HEK293 (cell line): ENCODE data around the gene NAPSA.
A peak's percentile ranks its signal among the peaks of the same experiment; 100 is the strongest.

Source experiments
- CTCF ChIA-PET: fragments of 350-600 bp; formaldehyde crosslinking; extraction: SDS; loops from one replicate; lab custom pipeline; 2021; ENCODE audit warnings: antibody characterized with exemption; lab: Yijun Ruan, JAX
- POLR2A ChIA-PET: fragments of 300-600 bp; formaldehyde crosslinking; extraction: SDS; loops from one replicate; lab custom pipeline; 2020; ENCODE audit warnings: antibody characterized with exemption, inconsistent platforms; lab: Yijun Ruan, JAX
- H3K27ac ChIP-seq: fragments of 200-500 bp; sonication (Bioruptor generic); 2 replicates; pipeline ENCODE4 v1.5.1; 2014; ENCODE audit warnings: low read depth, low read length, control low read depth, inconsistent platforms; ENCODE audit errors: extremely low read depth
- H3K36me3 ChIP-seq, 2 experiments: fragments of 200-500 bp in 1 of 2; sonication (Bioruptor generic) in 1 of 2; 1 replicate in 1 of 2; 2 replicates in 1 of 2; pipeline ENCODE4 v1.5.1; 2014 to 2017; ENCODE audit warnings: inconsistent platforms in 2 of 2, low read length in 2 of 2; ENCODE audit not compliant: control insufficient read depth in 2 of 2, insufficient read depth in 1 of 2
- H3K4me1 ChIP-seq: fragments of 200-500 bp; sonication (Bioruptor generic); 2 replicates; pipeline ENCODE4 v1.5.1; 2014; ENCODE audit warnings: mild to moderate bottlenecking, low read length, inconsistent platforms; ENCODE audit not compliant: control insufficient read depth, insufficient read depth
- H3K4me3 ChIP-seq: 2 replicates; pipeline ENCODE4 v1.5.1; 2011; ENCODE audit warnings: low read depth, mild to moderate bottlenecking, control low read depth, low read length, moderate library complexity
- H3K9me3 ChIP-seq: fragments of 200-500 bp; sonication (Bioruptor generic); 2 replicates; pipeline ENCODE4 v1.5.1; 2014; ENCODE audit warnings: low read depth, low read length, inconsistent platforms; ENCODE audit not compliant: control insufficient read depth, insufficient read depth
- ATF2 ChIP-seq: fragments of 450-650 bp; formaldehyde crosslinking; IDR thresholded peaks from 2 replicates; pipeline ENCODE4 v1.5.1; 2016; ENCODE audit warnings: missing biosample characterization, missing genetic modification characterization, low read depth
- GLI2 ChIP-seq: fragments of 450-650 bp; formaldehyde crosslinking; IDR thresholded peaks from 2 replicates; pipeline ENCODE4; 2017; ENCODE audit warnings: missing biosample characterization, missing genetic modification characterization, low read depth, borderline replicate concordance
- GLIS2 ChIP-seq: fragments of 450-650 bp; formaldehyde crosslinking; IDR thresholded peaks from 2 replicates; pipeline ENCODE4 v1.5.1; 2016; ENCODE audit warnings: missing biosample characterization, missing genetic modification characterization
- PATZ1 ChIP-seq: fragments of 450-650 bp; formaldehyde crosslinking; IDR thresholded peaks from 2 replicates; pipeline ENCODE4 v1.5.1; 2016; ENCODE audit warnings: missing biosample characterization, missing genetic modification characterization
- PRDM10 ChIP-seq: fragments of 450-650 bp; formaldehyde crosslinking; IDR thresholded peaks from 2 replicates; pipeline ENCODE4 v1.5.1; 2016; ENCODE audit warnings: missing biosample characterization, missing genetic modification characterization
- SALL2 ChIP-seq: fragments of 450-650 bp; formaldehyde crosslinking; IDR thresholded peaks from 2 replicates; pipeline ENCODE4 v1.5.0; 2017; ENCODE audit warnings: missing biosample characterization, mild to moderate bottlenecking, missing genetic modification characterization, borderline replicate concordance
- SCRT2 ChIP-seq: fragments of 450-650 bp; formaldehyde crosslinking; IDR thresholded peaks from 2 replicates; pipeline ENCODE4 v1.5.1; 2016; ENCODE audit warnings: missing biosample characterization, missing genetic modification characterization
- SP2 ChIP-seq: fragments of 450-650 bp; formaldehyde crosslinking; IDR thresholded peaks from 2 replicates; pipeline ENCODE4 v1.5.1; 2016; ENCODE audit warnings: missing biosample characterization, missing genetic modification characterization
- YY1 ChIP-seq: fragments of 450-650 bp; formaldehyde crosslinking; IDR thresholded peaks from 2 replicates; pipeline ENCODE4 v1.5.1; 2018; ENCODE audit warnings: missing biosample characterization, missing genetic modification characterization
- ZBTB21 ChIP-seq: fragments of 450-650 bp; formaldehyde crosslinking; IDR thresholded peaks from 2 replicates; pipeline ENCODE4 v1.5.1; 2017; ENCODE audit warnings: missing biosample characterization, missing genetic modification characterization
- ZFHX2 ChIP-seq: fragments of 450-650 bp; formaldehyde crosslinking; conservative IDR thresholded peaks from 2 replicates; pipeline ENCODE4 v1.5.1; 2016; ENCODE audit warnings: missing biosample characterization, missing genetic modification characterization
- ZNF155 ChIP-seq: fragments of 450-650 bp; formaldehyde crosslinking; IDR thresholded peaks from 2 replicates; pipeline ENCODE4 v1.5.1; 2016; ENCODE audit warnings: missing biosample characterization, missing genetic modification characterization
- ZNF18 ChIP-seq: fragments of 450-650 bp; formaldehyde crosslinking; IDR thresholded peaks from 2 replicates; pipeline ENCODE4 v1.5.1; 2016; ENCODE audit warnings: missing biosample characterization, missing genetic modification characterization
- ZNF2 ChIP-seq: fragments of 450-650 bp; formaldehyde crosslinking; IDR thresholded peaks from 2 replicates; pipeline ENCODE4 v1.5.1; 2016; ENCODE audit warnings: missing biosample characterization, missing genetic modification characterization
- ZNF223 ChIP-seq: fragments of 450-650 bp; formaldehyde crosslinking; IDR thresholded peaks from 2 replicates; pipeline ENCODE4 v1.5.1; 2016; ENCODE audit warnings: missing biosample characterization, missing genetic modification characterization
- ZNF416 ChIP-seq: fragments of 450-650 bp; formaldehyde crosslinking; IDR thresholded peaks from 2 replicates; pipeline ENCODE4 v1.5.1; 2016; ENCODE audit warnings: missing biosample characterization, missing genetic modification characterization
- ZNF423 ChIP-seq: fragments of 450-650 bp; formaldehyde crosslinking; IDR thresholded peaks from 2 replicates; pipeline ENCODE4 v1.5.1; 2016; ENCODE audit warnings: missing biosample characterization, missing genetic modification characterization
- ZNF521 ChIP-seq: fragments of 450-650 bp; formaldehyde crosslinking; IDR thresholded peaks from 2 replicates; pipeline ENCODE4 v1.5.1; 2017; ENCODE audit warnings: missing biosample characterization, mild to moderate bottlenecking, missing genetic modification characterization
- ZNF561 ChIP-seq: fragments of 450-650 bp; IDR thresholded peaks from 2 replicates; pipeline ENCODE4 v1.5.1; 2018; ENCODE audit warnings: missing biosample characterization, missing genetic modification characterization, borderline replicate concordance
- ZNF629 ChIP-seq: fragments of 450-650 bp; formaldehyde crosslinking; IDR thresholded peaks from 2 replicates; pipeline ENCODE4 v1.5.1; 2017; ENCODE audit warnings: missing biosample characterization, missing genetic modification characterization
- ZNF654 ChIP-seq: fragments of 450-650 bp; formaldehyde crosslinking; IDR thresholded peaks from 2 replicates; pipeline ENCODE4 v1.5.1; 2016; ENCODE audit warnings: low read depth, missing biosample characterization, missing genetic modification characterization
- ZNF677 ChIP-seq: fragments of 450-650 bp; IDR thresholded peaks from 2 replicates; pipeline ENCODE4 v1.5.0; 2018; ENCODE audit warnings: missing biosample characterization, mild to moderate bottlenecking, missing genetic modification characterization, moderate library complexity
- ZNF777 ChIP-seq: fragments of 450-650 bp; formaldehyde crosslinking; IDR thresholded peaks from 2 replicates; pipeline ENCODE4 v1.5.1; 2017; ENCODE audit warnings: missing biosample characterization, missing genetic modification characterization, borderline replicate concordance
- ZSCAN4 ChIP-seq: fragments of 450-650 bp; formaldehyde crosslinking; IDR thresholded peaks from 2 replicates; pipeline ENCODE4 v1.5.1; 2017; ENCODE audit warnings: missing biosample characterization, missing genetic modification characterization
- ZXDB ChIP-seq: fragments of 450-650 bp; formaldehyde crosslinking; IDR thresholded peaks from 2 replicates; pipeline ENCODE4 v1.5.1; 2016; ENCODE audit warnings: missing biosample characterization, missing genetic modification characterization

Gene NAPSA

GRCh38 chr19:50357178-50358100, 8.0 kb downstream of the NAPSA start:
- Histone ChIP-seq H3K27ac (no peak overlapping the region), H3K36me3 (peaks cover 0 to 5% of the 10 kb centered on the region in 2 experiments; a peak in 1 of 3 replicates), H3K4me3 (peak overlapping the region; percentile 32), H3K4me1 (no peaks in the 10 kb centered on the region), H3K9me3 (no peaks in the 10 kb centered on the region)
- ChIA-PET CTCF (interaction anchor here (0.6 to 2.4 kb wide), 49 partner anchors 8 to 1541 kb away, joined by 3 to 40 read pairs (median 4); no protein-coding TSS in a partner anchor), POLR2A (interaction anchor here (1.1 to 1.4 kb wide), 5 partner anchors 12 to 103 kb away, joined by 3 to 7 read pairs (median 4); partner anchors contain the start of genes NR1H2 and POLD1)
- TF ChIP-seq ZNF629 (tag by site-specific recombination) (peak; percentile 28; the same call in 1 of the 2 replicates), ZFHX2 (tag by site-specific recombination) (peak; percentile 54), PATZ1 (tag by site-specific recombination) (peak; percentile 70; the same call in 1 of the 2 replicates), YY1 (tag by site-specific recombination) (no peak), SP2 (tag by site-specific recombination) (peak; percentile 68), ZNF561 (tag by site-specific recombination) (0 out of 2 replicates have a peak, but pooled peaks have one; percentile 25), ZNF18 (tag by site-specific recombination) (0 out of 2 replicates have a peak, but pooled peaks have one; percentile 21), SCRT2 (tag by site-specific recombination) (peak; percentile 100), ZNF416 (no peak), PRDM10 (tag by site-specific recombination) (peak; percentile 73), ZNF777 (no peak; the same call in 1 of the 2 replicates), ZBTB21 (tag by site-specific recombination) (0 out of 2 replicates have a peak, but pooled peaks have one; percentile 18), ZNF223 (tag by site-specific recombination) (peak; percentile 29; the same call in 1 of the 2 replicates), ZNF155 (no peak), ZNF423 (tag by site-specific recombination) (no peak), ZNF654 (tag by site-specific recombination) (peak; percentile 71), ZNF521 (no peak), ZNF2 (tag by site-specific recombination) (peak; percentile 98), ATF2 (tag by site-specific recombination) (peak; percentile 81), ZSCAN4 (tag by site-specific recombination) (no peak), ZXDB (tag by site-specific recombination) (0 out of 2 replicates have a peak, but pooled peaks have one; percentile 31), GLI2 (tag by site-specific recombination) (no peak), SALL2 (tag by site-specific recombination) (no peak), ZNF677 (tag by site-specific recombination) (peak; percentile 54; the same call in 1 of the 2 replicates), GLIS2 (tag by site-specific recombination) (peak; percentile 54; the same call in 1 of the 2 replicates)
